Smooth muscle cell (in vitro differentiated cells): ENCODE data around the gene NR1H3. TPM values are rescaled to one million over a fixed set of nuclear protein-coding genes. Genes with fewer than 3 reads are reported as not detected.

Source experiments
- DNase-seq: peaks from one replicate; lab custom pipeline; 2025; ENCODE audit not compliant: unreplicated experiment; lab: John Stamatoyannopoulos, UW
- H2AFZ ChIP-seq: fragments of 200-600 bp; sonication (generic); 2 replicates; pipeline ENCODE4 v1.6.0; 2016; ENCODE audit warnings: antibody characterized with exemption, low read depth, mild to moderate bottlenecking
- H3F3A ChIP-seq: fragments of 200-600 bp; sonication (generic); 2 replicates; pipeline ENCODE4 v1.6.0; 2017; ENCODE audit warnings: antibody characterized with exemption, low read depth
- H3K27ac ChIP-seq: fragments of 200-600 bp; sonication (generic); 2 replicates; pipeline ENCODE4 v1.5.1; 2016; ENCODE audit warnings: low read depth, mild to moderate bottlenecking
- H3K27me3 ChIP-seq: fragments of 200-600 bp; sonication (generic); 2 replicates; pipeline ENCODE4 v1.6.1; 2016; ENCODE audit warnings: low read depth, mild to moderate bottlenecking
- H3K36me3 ChIP-seq: fragments of 200-600 bp; sonication (generic); 2 replicates; pipeline ENCODE4 v1.5.1; 2016; ENCODE audit warnings: low read depth
- H3K4me1 ChIP-seq: fragments of 200-600 bp; sonication (generic); 2 replicates; pipeline ENCODE4 v1.5.1; 2016; ENCODE audit warnings: low read depth
- H3K4me2 ChIP-seq: fragments of 200-600 bp; sonication (generic); 2 replicates; pipeline ENCODE4 v1.6.0; 2016; ENCODE audit warnings: mild to moderate bottlenecking
- H3K4me3 ChIP-seq: fragments of 200-600 bp; sonication (generic); 2 replicates; pipeline ENCODE4 v1.5.1; 2016; ENCODE audit warnings: mild to moderate bottlenecking
- H3K79me2 ChIP-seq: fragments of 200-600 bp; sonication (generic); 2 replicates; pipeline ENCODE4 v1.6.0; 2016; ENCODE audit warnings: low read depth, mild to moderate bottlenecking
- H3K9ac ChIP-seq: fragments of 200-600 bp; sonication (generic); 2 replicates; pipeline ENCODE4 v1.6.0; 2016; ENCODE audit warnings: low read depth
- H3K9me3 ChIP-seq: fragments of 200-600 bp; sonication (generic); replicated peaks from 2 replicates; pipeline ENCODE4 v1.5.1; 2016; ENCODE audit warnings: low read depth
- H4K20me1 ChIP-seq: fragments of 200-600 bp; sonication (generic); 2 replicates; pipeline ENCODE4 v1.6.0; 2016; ENCODE audit warnings: low read depth
- CTCF ChIP-seq: fragments of 200-600 bp; sonication (generic); IDR thresholded peaks from 2 replicates; pipeline ENCODE4 v1.5.1; 2017; ENCODE audit warnings: borderline replicate concordance, mild to moderate bottlenecking, antibody characterized with exemption; ENCODE audit not compliant: insufficient read depth, poor library complexity, severe bottlenecking
- WGBS: methylation state at CpG from one replicate; pipeline ENCODE4 v1.1.7; 2016; ENCODE audit warnings: low lambda C conversion rate; 5-methylcytosine and 5-hydroxymethylcytosine counted together
- polyA plus RNA-seq: library from polyadenylated mRNA; unstranded; fragments of >200 nt; fragmentation: Nextera tagmentation; extraction: Ambion mirVana; gene quantifications from 2 replicates; pipeline ENCODE4 v1.2.1, GENCODE V29; 2016
- total RNA-seq: library from RNA; depleted of rRNA; stranded (reverse); fragments of >200 nt; gene quantifications from 2 replicates; pipeline ENCODE4 v1.2.3, GENCODE V29; 2014

NR1H3 gene
- total and polyA plus RNA-seq, 2 experiments from 2014 or later = 8.1 to 13.7 TPM

DNA sequence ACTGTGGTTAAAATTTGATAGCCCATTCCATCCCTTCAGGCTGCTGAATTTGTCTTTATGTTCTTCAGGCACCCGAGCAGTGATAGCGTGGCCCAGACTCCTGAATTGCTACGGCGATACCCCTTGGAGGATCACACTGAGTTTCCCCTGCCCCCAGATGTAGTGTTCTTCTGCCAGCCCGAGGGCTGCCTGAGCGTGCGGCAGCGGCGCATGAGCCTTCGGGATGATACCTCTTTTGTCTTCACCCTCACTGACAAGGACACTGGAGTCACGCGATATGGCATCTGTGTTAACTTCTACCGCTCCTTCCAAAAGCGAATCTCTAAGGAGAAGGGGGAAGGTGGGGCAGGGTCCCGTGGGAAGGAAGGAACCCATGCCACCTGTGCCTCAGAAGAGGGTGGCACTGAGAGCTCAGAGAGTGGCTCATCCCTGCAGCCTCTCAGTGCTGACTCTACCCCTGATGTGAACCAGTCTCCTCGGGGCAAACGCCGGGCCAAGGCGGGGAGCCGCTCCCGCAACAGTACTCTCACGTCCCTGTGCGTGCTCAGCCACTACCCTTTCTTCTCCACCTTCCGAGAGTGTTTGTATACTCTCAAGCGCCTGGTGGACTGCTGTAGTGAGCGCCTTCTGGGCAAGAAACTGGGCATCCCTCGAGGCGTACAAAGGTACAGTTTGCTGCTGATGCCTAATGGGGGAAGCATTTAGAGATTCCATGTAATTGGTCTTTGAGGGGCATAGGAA lies 16.9 kb downstream of the NR1H3 start:
- Histone ChIP-seq H3K4me2 (no peak overlapping the region), H3K79me2 (peaks cover 51% of the 10 kb centered on the region), H2AFZ (no peak overlapping the region), H3K27ac (no peak overlapping the region), H3K9ac (no peak overlapping the region), H3K9me3 (no peaks in the 10 kb centered on the region), H4K20me1 (peaks cover 66% of the 10 kb centered on the region), H3F3A (peaks cover 7% of the 10 kb centered on the region), H3K36me3 (peaks cover 10% of the 10 kb centered on the region), H3K4me1 (peaks cover 17% of the 10 kb centered on the region), H3K4me3 (no peak overlapping the region), H3K27me3 (no peaks in the 10 kb centered on the region)
- DNase-seq = no peak
- 98% methylated on average over 28 of the region's 28 CpGs for WGBS
- no peak for TF ChIP-seq CTCF

- DNase-seq = no peak
- WGBS = 97% methylated on average over 4 of the region's 4 CpGs
- H3K79me2 ChIP-seq = peaks cover 35% of the 10 kb centered on the region
- no peaks in the 10 kb centered on the region for H3K9me3 ChIP-seq
- H3K4me3 ChIP-seq = no peak overlapping the region
- no peak overlapping the region for H2AFZ ChIP-seq
- TF ChIP-seq CTCF = no peak
- no peaks in the 10 kb centered on the region for H3F3A ChIP-seq
- H3K4me2 ChIP-seq = no peak overlapping the region
- peaks cover 14% of the 10 kb centered on the region for H3K36me3 ChIP-seq
- no peaks in the 10 kb centered on the region for H3K27me3 ChIP-seq
- no peak overlapping the region for H3K9ac ChIP-seq
- no peak overlapping the region for H3K27ac ChIP-seq
- H4K20me1 ChIP-seq = peaks cover 50% of the 10 kb centered on the region
- peaks cover 2% of the 10 kb centered on the region for H3K4me1 ChIP-seq
These were observed 19.1 kb downstream of the NR1H3 start for GRCh38 chr11:47276923-47277322.

GRCh38 chr11:47278058-47278457 lies 20.3 kb downstream of the NR1H3 start:
- Histone ChIP-seq H2AFZ (no peak overlapping the region), H3K4me1 (no peaks in the 10 kb centered on the region), H3K27ac (no peak overlapping the region), H3K9me3 (no peaks in the 10 kb centered on the region), H3K36me3 (peaks cover 22% of the 10 kb centered on the region), H3F3A (no peaks in the 10 kb centered on the region), H3K4me2 (no peak overlapping the region), H3K27me3 (no peaks in the 10 kb centered on the region), H4K20me1 (peaks cover 39% of the 10 kb centered on the region), H3K4me3 (no peak overlapping the region), H3K9ac (no peak overlapping the region), H3K79me2 (peaks cover 24% of the 10 kb centered on the region)
- no peak for DNase-seq
- WGBS = 94% methylated on average over 3 of the region's 3 CpGs
- TF ChIP-seq CTCF = no peak

GRCh38 chr11:47278769-47279168 lies 21.0 kb downstream of the NR1H3 start:
- Histone ChIP-seq H2AFZ (no peak overlapping the region), H3K79me2 (peaks cover 17% of the 10 kb centered on the region), H3K9ac (no peak overlapping the region), H3K27ac (no peak overlapping the region), H3K4me2 (no peak overlapping the region), H3K4me1 (no peaks in the 10 kb centered on the region), H3K36me3 (peaks cover 24% of the 10 kb centered on the region), H3F3A (no peaks in the 10 kb centered on the region), H3K9me3 (no peaks in the 10 kb centered on the region), H3K27me3 (no peaks in the 10 kb centered on the region), H4K20me1 (peaks cover 32% of the 10 kb centered on the region), H3K4me3 (no peak overlapping the region)
- WGBS = 95% methylated on average over 4 of the region's 4 CpGs
- TF ChIP-seq CTCF = no peak
- DNase-seq = no peak
